H9 (cell line): ENCODE data around the gene TMLHE. TPM values are rescaled to one million over a fixed set of nuclear protein-coding genes. Genes with fewer than 3 reads are reported as not detected.

Experiments used
- DNase-seq: peaks from one replicate; pipeline ENCODE4 v3.0.0-alpha.2; 2017
- H2AFZ ChIP-seq: one replicate; pipeline ENCODE4 v1.6.1; 2013; ENCODE audit warnings: mild to moderate bottlenecking, low read length, control low read depth, moderate library complexity
- H2AK5ac ChIP-seq: 2 replicates; pipeline ENCODE4 v1.6.1; 2013; ENCODE audit warnings: low read length, control low read depth, mixed read lengths; ENCODE audit not compliant: insufficient read length
- H2BK120ac ChIP-seq: one replicate; pipeline ENCODE4 v1.6.1; 2013; ENCODE audit warnings: low read depth, mild to moderate bottlenecking, low read length, control low read depth, inconsistent platforms; ENCODE audit not compliant: poor library complexity, severe bottlenecking
- H2BK12ac ChIP-seq: 2 replicates; pipeline ENCODE4 v1.6.1; 2013; ENCODE audit warnings: low read length, control low read depth, mixed read lengths, low read depth; ENCODE audit not compliant: insufficient read length
- H2BK15ac ChIP-seq: 2 replicates; pipeline ENCODE4 v1.6.1; 2013; ENCODE audit warnings: low read depth, low read length, control low read depth
- H2BK20ac ChIP-seq: one replicate; pipeline ENCODE4 v1.6.1; 2013; ENCODE audit warnings: low read depth, mild to moderate bottlenecking, low read length, control low read depth, inconsistent platforms; ENCODE audit not compliant: poor library complexity, severe bottlenecking
- H2BK5ac ChIP-seq: 2 replicates; pipeline ENCODE4 v1.6.1; 2013; ENCODE audit warnings: low read length, control low read depth, mixed read lengths; ENCODE audit not compliant: insufficient read length
- H3K14ac ChIP-seq: 2 replicates; pipeline ENCODE4 v1.6.1; 2013; ENCODE audit warnings: low read length, control low read depth; ENCODE audit not compliant: insufficient read depth
- H3K18ac ChIP-seq: 2 replicates; pipeline ENCODE4 v1.6.1; 2013; ENCODE audit warnings: low read depth, mild to moderate bottlenecking, mixed read lengths, low read length, control low read depth; ENCODE audit not compliant: insufficient read length
- H3K23ac ChIP-seq: 2 replicates; pipeline ENCODE4 v1.6.1; 2013; ENCODE audit warnings: low read length, control low read depth, mixed read lengths, low read depth; ENCODE audit not compliant: insufficient read length
- H3K23me2 ChIP-seq: 2 replicates; pipeline ENCODE4 v1.6.1; 2013; ENCODE audit warnings: low read depth, mild to moderate bottlenecking, mixed read lengths, low read length, control low read depth; ENCODE audit not compliant: insufficient read length, poor library complexity, severe bottlenecking
- H3K27ac ChIP-seq: 2 replicates; pipeline ENCODE4 v1.5.1; 2013; ENCODE audit warnings: low read length, control low read depth, mixed read lengths, low read depth; ENCODE audit not compliant: insufficient read length
- H3K27me3 ChIP-seq: 2 replicates; pipeline ENCODE4 v1.6.1; 2013; ENCODE audit warnings: low read length, control low read depth, inconsistent platforms; ENCODE audit not compliant: insufficient read depth
- H3K4ac ChIP-seq: 2 replicates; pipeline ENCODE4 v1.6.1; 2013; ENCODE audit warnings: low read depth, mild to moderate bottlenecking, control low read depth, inconsistent platforms, low read length, moderate library complexity
- H3K4me1 ChIP-seq: 2 replicates; pipeline ENCODE4 v1.6.1; 2013; ENCODE audit warnings: low read length, control low read depth, inconsistent platforms; ENCODE audit not compliant: insufficient read depth
- H3K4me2 ChIP-seq: 2 replicates; pipeline ENCODE4 v1.6.1; 2013; ENCODE audit warnings: low read length, control low read depth, mixed read lengths; ENCODE audit not compliant: insufficient read length, insufficient read depth
- H3K56ac ChIP-seq: 2 replicates; pipeline ENCODE4 v1.6.1; 2013; ENCODE audit warnings: low read depth, mild to moderate bottlenecking, mixed read lengths, low read length, control low read depth; ENCODE audit not compliant: insufficient read length
- H3K79me1 ChIP-seq: 2 replicates; pipeline ENCODE4 v1.6.1; 2013; ENCODE audit warnings: low read depth, mild to moderate bottlenecking, moderate library complexity, low read length, control low read depth, inconsistent platforms; ENCODE audit not compliant: insufficient read depth, poor library complexity, severe bottlenecking
- H3K79me2 ChIP-seq: 2 replicates; pipeline ENCODE4 v1.6.1; 2013; ENCODE audit warnings: low read length, control low read depth, inconsistent platforms; ENCODE audit not compliant: insufficient read depth
- H3K9ac ChIP-seq: 2 replicates; pipeline ENCODE4 v1.6.1; 2013; ENCODE audit warnings: low read length, control low read depth, mixed read lengths; ENCODE audit not compliant: insufficient read length; ENCODE audit errors: extremely low read depth
- H3K9me3 ChIP-seq: one replicate; pipeline ENCODE4 v1.6.1; 2013; ENCODE audit warnings: low read depth, low read length, inconsistent platforms; ENCODE audit not compliant: control insufficient read depth
- H3T11ph ChIP-seq: one replicate; pipeline ENCODE4 v1.6.1; 2013; ENCODE audit warnings: mild to moderate bottlenecking, low read length, control low read depth, inconsistent platforms
- H4K20me1 ChIP-seq: one replicate; pipeline ENCODE4 v1.6.1; 2013; ENCODE audit not compliant: control insufficient read depth, insufficient read length, insufficient read depth
- H4K5ac ChIP-seq: 2 replicates; pipeline ENCODE4 v1.6.1; 2013; ENCODE audit warnings: low read depth, mild to moderate bottlenecking, mixed read lengths, low read length, control low read depth; ENCODE audit not compliant: insufficient read length
- H4K8ac ChIP-seq: replicated peaks from 2 replicates; pipeline ENCODE4 v1.6.1; 2013; ENCODE audit warnings: low read length, control low read depth, mixed read lengths, low read depth; ENCODE audit not compliant: insufficient read length
- H4K91ac ChIP-seq: 2 replicates; pipeline ENCODE4 v1.6.1; 2013; ENCODE audit warnings: low read depth, mild to moderate bottlenecking, moderate library complexity, mixed read lengths, low read length, control low read depth; ENCODE audit not compliant: insufficient read length
- H3K27ac Mint-ChIP-seq, 3 experiments: 2 replicates in 2 of 3; 3 replicates in 1 of 3; pipeline ENCODE4 v1.8.0; 2020 to 2021; ENCODE audit warnings: mixed read lengths in 3 of 3, mild to moderate bottlenecking in 1 of 3, moderate library complexity in 1 of 3
- H3K27me3 Mint-ChIP-seq: 2 replicates; pipeline ENCODE4 v1.8.0; 2021; ENCODE audit warnings: low read depth, mild to moderate bottlenecking, moderate library complexity, mixed read lengths
- H3K36me3 Mint-ChIP-seq, 3 experiments: 2 replicates in 2 of 3; 3 replicates in 1 of 3; pipeline ENCODE4 v1.8.0; 2020 to 2021; ENCODE audit warnings: low read depth in 3 of 3, mixed read lengths in 3 of 3; ENCODE audit not compliant: insufficient read depth in 1 of 3
- H3K4me1 Mint-ChIP-seq, 2 experiments: 2 replicates each; pipeline ENCODE4 v1.8.0; 2020; ENCODE audit warnings: mixed read lengths in 2 of 2
- H3K4me3 Mint-ChIP-seq, 2 experiments: 2 replicates in 1 of 2; 3 replicates in 1 of 2; pipeline ENCODE4 v1.8.0; 2020 to 2021; ENCODE audit warnings: mild to moderate bottlenecking in 2 of 2, mixed read lengths in 2 of 2, moderate library complexity in 1 of 2
- H3K9me3 Mint-ChIP-seq, 2 experiments: 2 replicates in 1 of 2; 3 replicates in 1 of 2; pipeline ENCODE4 v1.8.0; 2020; ENCODE audit warnings: mild to moderate bottlenecking in 2 of 2, mixed read lengths in 2 of 2, moderate library complexity in 1 of 2
- CTCF ChIP-seq: fragments of 200-600 bp; sonication (generic); conservative IDR thresholded peaks from 3 replicates; pipeline ENCODE4 v1.8.0; 2021; ENCODE audit warnings: antibody characterized with exemption, mild to moderate bottlenecking
- WGBS: extraction: QIAGEN DNeasy Blood & Tissue Kit; methylation state at CpG from one replicate; pipeline ENCODE4 v1.1.7; 2013; ENCODE audit warnings: missing lambda C conversion rate, low lambda C conversion rate, mixed read lengths; ENCODE audit not compliant: insufficient read length; ENCODE audit errors: extremely low coverage; 5-methylcytosine and 5-hydroxymethylcytosine counted together
- total RNA-seq: library from RNA; stranded (reverse); gene quantifications from 2 replicates; pipeline ENCODE4 v1.2.1, GENCODE V29; 2021

The TMLHE gene
- total RNA-seq, 1 experiment from 2014 or later, result 14.2 TPM

- no peak overlapping the region for H2BK120ac ChIP-seq
- no peak for DNase-seq
- H3K27me3 Mint-ChIP-seq, result no peaks in the 10 kb centered on the region
- H2BK15ac ChIP-seq, result no peak overlapping the region
- no peak overlapping the region for H2AFZ ChIP-seq
- no CpG with 5 or more reads among the region's 1 CpG for WGBS
- H4K20me1 ChIP-seq, result no peaks in the 10 kb centered on the region
- H2BK5ac ChIP-seq, result no peak overlapping the region
- H3K56ac ChIP-seq, result no peak overlapping the region
- peaks cover 50% of the 10 kb centered on the region for H3K9me3 ChIP-seq
- TF ChIP-seq CTCF, result no peak
- no peak overlapping the region for H3K23ac ChIP-seq
- no peak overlapping the region for H3K27ac Mint-ChIP-seq
- no peak overlapping the region for H4K8ac ChIP-seq
- H3K4me1 ChIP-seq, result no peaks in the 10 kb centered on the region
- no peak overlapping the region for H3K4me3 Mint-ChIP-seq
- H3K36me3 Mint-ChIP-seq, result peaks cover 6 to 22% (median 12%) of the 10 kb centered on the region in 3 experiments; a peak in 5 of 7 replicates
- H3K9ac ChIP-seq, result no peak overlapping the region
- no peaks in the 10 kb centered on the region for H3K79me2 ChIP-seq
- no peak overlapping the region for H3T11ph ChIP-seq
- no peak overlapping the region for H2AK5ac ChIP-seq
- H2BK12ac ChIP-seq, result no peak overlapping the region
- H3K79me1 ChIP-seq, result no peaks in the 10 kb centered on the region
- no peak overlapping the region for H4K5ac ChIP-seq
- H4K91ac ChIP-seq, result no peak overlapping the region
- no peak overlapping the region for H3K18ac ChIP-seq
- H3K14ac ChIP-seq, result no peak overlapping the region
- no peak overlapping the region for H3K4me2 ChIP-seq
- peaks cover 64 to 79% of the 10 kb centered on the region in 2 experiments for H3K9me3 Mint-ChIP-seq
- no peak overlapping the region for H2BK20ac ChIP-seq
- H3K27me3 ChIP-seq, result no peaks in the 10 kb centered on the region
- no peak overlapping the region for H3K4ac ChIP-seq
- H3K27ac ChIP-seq, result no peak overlapping the region
- no peaks in the 10 kb centered on the region for H3K23me2 ChIP-seq
- H3K4me1 Mint-ChIP-seq, result no peaks in the 10 kb centered on the region
Measured at GRCh38 chrX:155535866-155536265, 76.9 kb downstream of the TMLHE start.
